Osteocyte (in vitro differentiated cells): Measurements from ENCODE around the gene CEMIP. TPM values are rescaled to one million over a fixed set of nuclear protein-coding genes. Genes with fewer than 3 reads are reported as not detected.

ENCODE experiments used
- DNase-seq: peaks from one replicate; pipeline ENCODE4 v3.0.0; 2021; ENCODE audit warnings: mixed read lengths; ENCODE audit not compliant: unreplicated experiment; ENCODE audit errors: extremely low spot score
- H3K27ac Mint-ChIP-seq: one replicate; pipeline ENCODE4 v1.8.0; 2021; ENCODE audit warnings: mild to moderate bottlenecking, mixed read lengths; ENCODE audit not compliant: unreplicated experiment
- H3K27me3 Mint-ChIP-seq: one replicate; pipeline ENCODE4 v1.8.0; 2021; ENCODE audit warnings: mixed read lengths; ENCODE audit not compliant: unreplicated experiment
- H3K36me3 Mint-ChIP-seq: one replicate; pipeline ENCODE4 v1.8.0; 2021; ENCODE audit warnings: mixed read lengths; ENCODE audit not compliant: unreplicated experiment
- H3K4me1 Mint-ChIP-seq: one replicate; pipeline ENCODE4 v1.8.0; 2021; ENCODE audit warnings: mixed read lengths; ENCODE audit not compliant: unreplicated experiment
- H3K4me3 Mint-ChIP-seq: one replicate; pipeline ENCODE4 v1.8.0; 2021; ENCODE audit warnings: mild to moderate bottlenecking, moderate library complexity, mixed read lengths; ENCODE audit not compliant: unreplicated experiment
- H3K9me3 Mint-ChIP-seq: one replicate; pipeline ENCODE4 v1.8.0; 2021; ENCODE audit warnings: mixed read lengths; ENCODE audit not compliant: unreplicated experiment
- total RNA-seq: library from RNA; stranded (reverse); gene quantifications from 2 replicates; pipeline ENCODE4 v1.2.1, GENCODE V29; 2021
- TF ChIP-seq, protein P1 (sequence below): fragments of 200-600 bp; sonication (generic); IDR thresholded peaks from 2 replicates; pipeline ENCODE4 v1.5.0; 2021; ENCODE audit warnings: antibody characterized with exemption, mild to moderate bottlenecking, moderate library complexity

Gene CEMIP
- total RNA-seq, 1 donor from 2014 or later: 445 TPM

DNA sequence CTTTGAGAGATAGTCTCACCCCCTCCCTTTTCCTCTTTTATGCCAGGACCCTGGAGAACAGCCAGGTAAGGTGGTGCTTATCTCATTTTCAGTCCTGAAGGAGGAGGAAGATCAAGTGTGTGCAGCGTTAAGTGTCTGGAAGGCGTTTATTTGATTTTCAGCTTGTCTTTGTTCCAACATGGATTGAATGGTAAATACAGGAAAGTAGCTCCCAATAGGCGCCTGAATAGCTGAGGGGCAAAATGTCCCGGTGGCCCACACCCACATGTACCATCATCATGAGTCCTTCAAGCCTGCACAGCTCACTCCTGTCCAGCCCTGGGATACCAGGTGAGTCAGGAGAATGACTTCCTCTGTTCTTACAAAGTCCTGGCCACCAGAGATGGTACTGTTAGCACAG is 73.5 kb downstream of the CEMIP start:
- peaks cover 76% of the 10 kb centered on the region for H3K36me3 Mint-ChIP-seq
- peak overlapping the region; percentile 34 for H3K27ac Mint-ChIP-seq
- H3K4me1 Mint-ChIP-seq: peaks cover 44% of the 10 kb centered on the region
- no peak for DNase-seq
- TF ChIP-seq, protein P1, sequence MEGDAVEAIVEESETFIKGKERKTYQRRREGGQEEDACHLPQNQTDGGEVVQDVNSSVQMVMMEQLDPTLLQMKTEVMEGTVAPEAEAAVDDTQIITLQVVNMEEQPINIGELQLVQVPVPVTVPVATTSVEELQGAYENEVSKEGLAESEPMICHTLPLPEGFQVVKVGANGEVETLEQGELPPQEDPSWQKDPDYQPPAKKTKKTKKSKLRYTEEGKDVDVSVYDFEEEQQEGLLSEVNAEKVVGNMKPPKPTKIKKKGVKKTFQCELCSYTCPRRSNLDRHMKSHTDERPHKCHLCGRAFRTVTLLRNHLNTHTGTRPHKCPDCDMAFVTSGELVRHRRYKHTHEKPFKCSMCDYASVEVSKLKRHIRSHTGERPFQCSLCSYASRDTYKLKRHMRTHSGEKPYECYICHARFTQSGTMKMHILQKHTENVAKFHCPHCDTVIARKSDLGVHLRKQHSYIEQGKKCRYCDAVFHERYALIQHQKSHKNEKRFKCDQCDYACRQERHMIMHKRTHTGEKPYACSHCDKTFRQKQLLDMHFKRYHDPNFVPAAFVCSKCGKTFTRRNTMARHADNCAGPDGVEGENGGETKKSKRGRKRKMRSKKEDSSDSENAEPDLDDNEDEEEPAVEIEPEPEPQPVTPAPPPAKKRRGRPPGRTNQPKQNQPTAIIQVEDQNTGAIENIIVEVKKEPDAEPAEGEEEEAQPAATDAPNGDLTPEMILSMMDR: no peak
- H3K27me3 Mint-ChIP-seq: no peaks in the 10 kb centered on the region
- no peaks in the 10 kb centered on the region for H3K9me3 Mint-ChIP-seq
- H3K4me3 Mint-ChIP-seq: no peak overlapping the region

DNA sequence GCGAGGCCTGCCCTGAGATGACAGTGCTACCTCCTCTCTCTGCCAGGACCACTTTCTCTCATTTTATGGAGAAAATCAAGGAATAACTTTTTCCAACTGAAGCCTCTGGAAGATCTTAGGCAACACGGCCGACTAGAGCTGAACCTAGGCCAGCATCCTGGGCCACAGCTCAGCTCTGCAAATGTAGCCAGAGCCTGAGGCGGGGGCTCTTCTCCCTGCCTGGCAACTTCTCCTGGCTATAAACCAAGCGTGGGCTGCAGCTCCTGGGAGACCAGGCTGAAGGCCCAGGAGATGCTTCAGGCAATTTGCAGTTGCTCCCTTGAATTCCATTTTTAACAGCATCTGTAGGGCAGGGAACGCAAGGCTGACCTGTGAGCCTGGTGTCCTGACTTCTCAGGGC is 74.9 kb downstream of the CEMIP start:
- Mint-ChIP-seq H3K36me3 (peaks cover 76% of the 10 kb centered on the region), H3K9me3 (no peaks in the 10 kb centered on the region), H3K27me3 (no peaks in the 10 kb centered on the region), H3K4me1 (peaks cover 55% of the 10 kb centered on the region), H3K4me3 (no peak overlapping the region), H3K27ac (no peak overlapping the region)
- no peak for DNase-seq
- TF ChIP-seq, protein P1: no peak

DNA sequence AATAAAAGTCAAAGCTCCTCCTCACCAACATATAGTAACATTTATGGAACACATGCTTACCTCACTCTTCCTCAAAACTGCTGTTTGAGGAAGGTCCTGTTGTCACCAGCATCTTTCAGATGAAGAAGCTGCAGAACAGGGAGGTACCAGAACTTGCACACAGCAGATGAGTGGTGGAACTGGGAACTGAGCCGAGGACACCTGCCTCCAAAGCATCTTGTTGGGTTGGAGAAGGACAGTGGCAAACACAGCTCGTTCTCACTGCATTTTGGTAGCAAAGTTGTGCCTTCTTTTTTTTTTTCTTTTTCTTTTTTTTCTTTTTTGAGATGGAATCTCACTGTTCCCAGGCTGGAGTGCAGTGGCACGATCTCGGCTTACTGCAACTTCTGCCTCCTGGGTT is 76.0 kb downstream of the CEMIP start:
- Mint-ChIP-seq H3K27me3 (no peaks in the 10 kb centered on the region), H3K27ac (no peak overlapping the region), H3K36me3 (peaks cover 76% of the 10 kb centered on the region), H3K9me3 (no peaks in the 10 kb centered on the region), H3K4me1 (peaks cover 47% of the 10 kb centered on the region), H3K4me3 (no peak overlapping the region)
- no peak for DNase-seq
- TF ChIP-seq, protein P1: no peak

DNA sequence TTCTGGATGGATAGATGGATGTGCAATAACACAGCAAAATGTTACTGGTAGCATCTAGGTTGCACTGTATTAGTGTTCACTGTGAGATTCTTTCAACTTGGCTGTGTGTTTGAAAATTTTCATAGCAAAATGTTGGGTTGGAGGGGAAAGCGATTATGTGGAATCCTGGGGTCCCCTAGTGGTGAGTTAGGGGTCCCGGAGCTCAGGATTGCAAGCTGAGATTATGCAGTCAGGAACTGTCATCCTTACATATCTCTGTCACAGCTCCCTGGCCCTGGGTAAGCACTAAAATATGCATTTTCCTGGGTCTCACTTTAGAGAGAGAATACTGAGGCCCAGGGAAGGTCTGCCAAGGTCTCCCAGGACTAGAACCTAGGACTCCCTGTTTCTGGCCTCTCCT is 77.2 kb downstream of the CEMIP start:
- TF ChIP-seq, protein P1: peak; percentile 32
- Mint-ChIP-seq H3K36me3 (peaks cover 80% of the 10 kb centered on the region), H3K9me3 (no peaks in the 10 kb centered on the region), H3K4me1 (peaks cover 50% of the 10 kb centered on the region), H3K27ac (no peak overlapping the region), H3K27me3 (no peaks in the 10 kb centered on the region), H3K4me3 (no peak overlapping the region)
- DNase-seq: no peak

DNA sequence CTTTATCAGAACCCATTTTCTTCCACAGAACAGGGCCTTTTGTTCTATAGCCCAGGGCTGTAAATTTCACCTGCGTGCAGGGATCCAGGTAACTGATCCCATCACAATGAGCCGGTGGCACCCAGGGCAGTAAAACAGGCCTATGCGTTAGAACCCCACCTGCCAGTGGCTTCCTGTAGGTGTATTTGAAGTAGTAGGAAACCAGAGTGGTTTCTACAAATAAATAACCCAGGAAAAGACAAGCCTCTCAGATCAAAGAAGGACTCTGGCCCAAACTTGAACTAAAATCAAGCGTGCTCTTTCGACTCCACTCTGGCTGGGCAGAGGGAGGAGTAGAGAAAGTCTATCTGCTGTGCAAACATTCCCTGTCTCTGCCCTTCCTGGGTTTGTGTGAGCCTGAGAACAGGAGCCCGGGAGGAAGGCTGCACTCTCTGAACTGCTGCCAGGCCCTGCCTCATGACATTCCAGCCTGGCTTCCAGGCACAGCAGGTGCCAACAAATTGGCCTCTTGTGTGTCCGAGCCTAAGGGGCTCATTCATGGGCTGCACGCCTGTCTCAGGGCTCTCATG is 77.7 kb downstream of the CEMIP start:
- no peaks in the 10 kb centered on the region for H3K27me3 Mint-ChIP-seq
- TF ChIP-seq, protein P1: no peak
- no peak overlapping the region for H3K4me3 Mint-ChIP-seq
- no peak for DNase-seq
- peak overlapping the region; percentile 57 for H3K27ac Mint-ChIP-seq
- H3K36me3 Mint-ChIP-seq: peaks cover 77% of the 10 kb centered on the region
- no peaks in the 10 kb centered on the region for H3K9me3 Mint-ChIP-seq
- peaks cover 46% of the 10 kb centered on the region for H3K4me1 Mint-ChIP-seq
